Activated effector memory CD4-positive, alpha-beta T cell treated with anti-CD3 and anti-CD28 coated beads, Interleukin-2, amount 50 U/mL, for 16 hours (primary cell): ENCODE results near the gene SYTL4.

Source experiments
- DNase-seq: peaks from one replicate; pipeline ENCODE4 v3.0.0-alpha.2; 2020

SYTL4 gene

GRCh38 chrX:100647095-100647494, 84.8 kb downstream of the SYTL4 start:
- DNase-seq: no peak

GRCh38 chrX:100645106-100645505, 86.8 kb downstream of the SYTL4 start:
- DNase-seq: no peak

GRCh38 chrX:100643956-100644860, 87.7 kb downstream of the SYTL4 start, which contains the start of gene SRPX2:
Gene SRPX2, plus strand, starts transcription at chrX:100644199. Its CDS starts 2,124 bp downstream, at chrX:100646323.
- no peak for DNase-seq

DNA sequence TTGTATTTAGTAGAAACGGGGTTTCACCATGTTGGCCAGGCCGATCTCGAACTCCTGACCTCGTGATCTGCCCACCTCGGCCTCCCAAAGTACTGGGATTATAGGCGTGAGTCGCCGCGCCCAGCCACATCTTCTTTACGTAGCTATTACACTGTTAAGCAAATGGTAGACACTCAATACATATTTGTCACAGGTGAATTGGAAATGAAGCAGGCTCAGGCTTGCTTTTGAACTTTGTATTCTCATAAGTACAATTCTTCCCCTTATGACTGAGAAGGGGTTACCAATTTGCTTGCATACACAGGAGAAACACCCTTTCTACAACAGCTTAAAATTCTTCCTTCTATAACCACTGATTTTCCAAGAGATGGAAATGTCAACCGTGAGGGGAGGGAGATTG, 88.7 kb downstream of the SYTL4 start:
- DNase-seq: no peak

- DNase-seq: no peak
Observed at GRCh38 chrX:100642290-100642689, 89.6 kb downstream of the SYTL4 start.

DNA sequence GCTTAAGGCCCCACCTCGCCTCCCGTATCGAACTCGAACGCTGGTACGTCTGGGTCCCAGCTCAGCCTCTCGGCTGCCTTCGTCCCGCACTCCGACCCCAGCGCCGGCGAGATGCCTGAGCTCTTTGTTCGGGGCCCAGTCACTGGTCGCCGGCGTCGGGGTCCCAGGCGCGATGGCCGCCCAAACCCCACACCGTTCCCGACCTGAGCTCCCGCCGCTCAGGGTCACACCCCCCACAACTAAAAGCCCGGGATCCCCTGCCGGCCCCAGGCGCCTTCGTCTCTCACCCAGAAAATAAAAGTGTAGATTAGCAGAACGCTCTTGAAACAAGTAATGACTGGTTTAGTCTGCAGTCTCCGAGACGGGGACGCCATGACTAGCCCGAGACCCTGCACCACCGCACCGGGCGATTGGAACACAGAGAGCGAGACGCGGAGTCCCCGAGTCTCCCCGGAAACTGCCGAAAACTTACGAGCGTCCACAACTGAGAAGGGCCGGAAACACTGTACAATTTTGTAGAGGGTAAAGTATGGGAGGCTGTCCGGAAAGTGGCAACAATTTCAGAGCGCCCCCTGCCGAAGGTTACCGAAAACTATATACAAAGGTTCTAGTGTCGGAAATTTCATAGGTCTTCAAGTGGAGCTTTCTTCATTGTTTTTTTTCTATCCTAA, 95.5 kb downstream of the SYTL4 start, which contains the start of gene TSPAN6:
TSS of gene TSPAN6 (minus strand) at position 486 of the 671 bp plus-strand sequence. CDS start at position 374, 112 bp downstream.
- DNase-seq: peak; percentile 87

GRCh38 chrX:100635989-100636320, 96.0 kb downstream of the SYTL4 start:
- no peak for DNase-seq

GRCh38 chrX:100635040-100635439, 96.9 kb downstream of the SYTL4 start:
- no peak for DNase-seq

DNA sequence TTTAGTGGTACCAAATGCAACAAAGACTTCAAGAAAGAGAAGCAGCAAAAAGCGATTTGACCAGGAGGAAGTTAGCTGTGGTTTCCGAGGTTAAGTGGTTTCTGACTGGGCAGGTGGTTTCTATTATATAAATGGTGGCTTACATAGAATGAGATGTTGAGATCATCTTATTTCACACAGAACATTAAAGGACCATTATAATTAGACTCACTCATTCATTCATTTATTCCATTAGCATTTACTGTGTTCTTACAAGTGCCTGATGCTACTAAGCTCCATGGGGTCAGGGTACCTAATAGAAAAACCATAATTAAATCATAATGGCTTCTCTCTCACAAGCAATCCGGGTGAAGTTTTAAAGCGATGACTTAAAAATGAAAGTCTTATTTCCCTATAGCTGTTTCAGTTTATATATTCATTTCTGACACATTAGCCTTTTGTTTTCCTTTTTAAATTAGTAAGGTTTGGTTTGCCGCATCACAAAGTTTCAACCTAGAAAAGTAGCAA, 105.9 kb downstream of the SYTL4 start:
- DNase-seq: no peak
